ELR (cell line): ENCODE results near the gene UBXN11.
A peak's percentile ranks its signal among the peaks of the same experiment; 100 is the strongest.
"Not testable (repeated sequence)": the region's sequence is repeated elsewhere in the genome, so short reads cannot be mapped to it uniquely, and the experiment has no call there.

ENCODE experiments used
- DNase-seq: peaks from one replicate; pipeline ENCODE4 v3.0.0-alpha.2; 2015; ENCODE audit warnings: low read depth

The UBXN11 gene

GRCh38 chr1:26336477-26337205 is 30.2 kb upstream of the UBXN11 start:
- peak; percentile 51 for DNase-seq

GRCh38 chr1:26335774-26336476 is 29.5 kb upstream of the UBXN11 start:
- no peak for DNase-seq

- DNase-seq: not testable (repeated sequence)
Observed at GRCh38 chr1:26333312-26333711, 26.9 kb upstream of the UBXN11 start.

GRCh38 chr1:26330276-26330675 is 23.8 kb upstream of the UBXN11 start:
- DNase-seq: no peak

GRCh38 chr1:26329380-26329779 is 22.9 kb upstream of the UBXN11 start:
- not testable (repeated sequence) for DNase-seq

- DNase-seq: no peak
Observed at GRCh38 chr1:26328597-26328996, 22.2 kb upstream of the UBXN11 start.

GRCh38 chr1:26327956-26328362 is 21.5 kb upstream of the UBXN11 start:
- no peak for DNase-seq

GRCh38 chr1:26324550-26324949 is 18.1 kb upstream of the UBXN11 start:
- DNase-seq: no peak

- DNase-seq: no peak
Observed at GRCh38 chr1:26323382-26323781, 16.9 kb upstream of the UBXN11 start.

- DNase-seq: no peak
Observed at GRCh38 chr1:26322042-26322331, 15.6 kb upstream of the UBXN11 start.

- DNase-seq: peak; percentile 84
Observed at GRCh38 chr1:26321315-26322041, 15.0 kb upstream of the UBXN11 start.

GRCh38 chr1:26320896-26321295 is 14.5 kb upstream of the UBXN11 start:
- no peak for DNase-seq

- no peak for DNase-seq
Observed at GRCh38 chr1:26318338-26319064, 12.1 kb upstream of the UBXN11 start.

GRCh38 chr1:26317612-26318337 is 11.3 kb upstream of the UBXN11 start, which contains the start of gene CD52:
TSS of gene CD52 (plus strand) at chr1:26317958. CDS start at chr1:26318018, 60 bp downstream.
- DNase-seq: no peak

- DNase-seq: no peak
Observed at GRCh38 chr1:26317146-26317545, 10.7 kb upstream of the UBXN11 start.

- DNase-seq: no peak
Observed at GRCh38 chr1:26315874-26316850, 9.7 kb upstream of the UBXN11 start.

- no peak for DNase-seq
Observed at GRCh38 chr1:26314501-26314900, 8.1 kb upstream of the UBXN11 start.

GRCh38 chr1:26307966-26308899 is 1.8 kb upstream of the UBXN11 start:
- not testable (repeated sequence) for DNase-seq

GRCh38 chr1:26307363-26307781 is 936 bp upstream of the UBXN11 start:
- DNase-seq: no peak
